Astrocyte (in vitro differentiated cells and primary cell): ENCODE data around the gene FRA10AC1. TPM values are rescaled to one million over a fixed set of nuclear protein-coding genes. Genes with fewer than 3 reads are reported as not detected.
A peak's percentile ranks its signal among the peaks of the same experiment; 100 is the strongest.

Experiments used
- DNase-seq: peaks from one replicate; pipeline ENCODE4 v3.0.0-alpha.2; 2010; ENCODE audit warnings: low read depth
- FAIRE-seq: peaks from 2 replicates; lab custom pipeline; 2011; peaks lifted over from hg19 to GRCh38; lab: Jason Lieb, UNC
- H2AFZ ChIP-seq: 2 replicates; pipeline ENCODE4 v1.6.0; 2012; ENCODE audit warnings: low read depth, low read length, inconsistent platforms
- H3K27ac ChIP-seq: 2 replicates; pipeline ENCODE4 v1.5.1; 2011; ENCODE audit warnings: low read depth, low read length, inconsistent platforms
- H3K27me3 ChIP-seq: 2 replicates; pipeline ENCODE4 v1.6.0; 2011; ENCODE audit warnings: low read length, inconsistent platforms; ENCODE audit not compliant: insufficient read depth
- H3K36me3 ChIP-seq: 2 replicates; pipeline ENCODE4 v1.5.1; 2011; ENCODE audit warnings: low read length, inconsistent platforms; ENCODE audit not compliant: insufficient read depth
- H3K4me1 ChIP-seq: 2 replicates; pipeline ENCODE4 v1.5.1; 2011; ENCODE audit warnings: low read length, inconsistent platforms; ENCODE audit not compliant: insufficient read depth
- H3K4me2 ChIP-seq: 2 replicates; pipeline ENCODE4 v1.6.0; 2012; ENCODE audit warnings: low read length, inconsistent platforms
- H3K4me3 ChIP-seq: 2 replicates; pipeline ENCODE4 v1.5.1; 2011; ENCODE audit warnings: low read depth, mild to moderate bottlenecking, low read length, inconsistent platforms; ENCODE audit not compliant: insufficient read depth
- H3K79me2 ChIP-seq: 2 replicates; pipeline ENCODE4 v1.6.0; 2012; ENCODE audit warnings: mild to moderate bottlenecking, low read length, inconsistent platforms; ENCODE audit not compliant: insufficient read depth
- H3K9ac ChIP-seq: 2 replicates; pipeline ENCODE4 v1.6.0; 2012; ENCODE audit warnings: mild to moderate bottlenecking, low read length, inconsistent platforms
- H3K9me3 ChIP-seq: 2 replicates; pipeline ENCODE4 v1.5.1; 2012; ENCODE audit warnings: low read depth, mild to moderate bottlenecking, low read length, inconsistent platforms; ENCODE audit not compliant: insufficient read depth
- H4K20me1 ChIP-seq: 2 replicates; pipeline ENCODE4 v1.6.0; 2012; ENCODE audit warnings: low read length, inconsistent platforms; ENCODE audit not compliant: insufficient read depth
- H3K27ac Mint-ChIP-seq: one replicate; pipeline ENCODE4 v1.8.0; 2021; ENCODE audit warnings: mild to moderate bottlenecking, mixed read lengths; ENCODE audit not compliant: unreplicated experiment
- H3K27me3 Mint-ChIP-seq: one replicate; pipeline ENCODE4 v1.8.0; 2021; ENCODE audit warnings: low read depth, mixed read lengths; ENCODE audit not compliant: unreplicated experiment
- H3K36me3 Mint-ChIP-seq: one replicate; pipeline ENCODE4 v1.8.0; 2021; ENCODE audit warnings: low read depth, mixed read lengths; ENCODE audit not compliant: unreplicated experiment
- H3K4me1 Mint-ChIP-seq: one replicate; pipeline ENCODE4 v1.8.0; 2021; ENCODE audit warnings: low read depth, mixed read lengths; ENCODE audit not compliant: unreplicated experiment
- H3K4me3 Mint-ChIP-seq: one replicate; pipeline ENCODE4 v1.8.0; 2021; ENCODE audit warnings: mild to moderate bottlenecking, moderate library complexity, mixed read lengths; ENCODE audit not compliant: unreplicated experiment
- H3K9me3 Mint-ChIP-seq: one replicate; pipeline ENCODE4 v1.8.0; 2021; ENCODE audit warnings: mild to moderate bottlenecking, mixed read lengths; ENCODE audit not compliant: unreplicated experiment
- CTCF ChIP-seq: IDR thresholded peaks from 2 replicates; pipeline ENCODE4 v1.5.1; 2011; ENCODE audit warnings: low read depth, mild to moderate bottlenecking, inconsistent platforms, low read length, moderate library complexity; ENCODE audit not compliant: insufficient read depth
- EZH2 ChIP-seq: IDR thresholded peaks from 2 replicates; pipeline ENCODE4 v1.6.1; 2012; ENCODE audit warnings: mild to moderate bottlenecking, low read length, inconsistent platforms; ENCODE audit not compliant: insufficient read depth
- total RNA-seq: library from RNA; stranded (reverse); gene quantifications from 2 replicates; pipeline ENCODE4 v1.2.1, GENCODE V29; 2021

The FRA10AC1 gene
- total RNA-seq, 1 donor from 2014 or later, result 13.2 TPM

GRCh38 chr10:93652857-93653256 lies 49.5 kb downstream of the FRA10AC1 start:
- FAIRE-seq, result no peak
- DNase-seq, result peak; percentile 49

GRCh38 chr10:93639791-93640190 lies 62.6 kb downstream of the FRA10AC1 start:
- Histone ChIP-seq H3K79me2 (no peaks in the 10 kb centered on the region), H3K9ac (no peak overlapping the region), H3K4me3 (no peak overlapping the region), H3K27ac (no peak overlapping the region), H3K4me1 (no peaks in the 10 kb centered on the region), H3K27me3 (peaks cover 3% of the 10 kb centered on the region), H4K20me1 (no peaks in the 10 kb centered on the region), H3K36me3 (no peaks in the 10 kb centered on the region), H2AFZ (no peak overlapping the region), H3K9me3 (no peaks in the 10 kb centered on the region), H3K4me2 (no peak overlapping the region)
- DNase-seq (no peak), FAIRE-seq (no peak)
- Mint-ChIP-seq H3K4me3 (no peak overlapping the region), H3K9me3 (peaks cover 3% of the 10 kb centered on the region), H3K27me3 (peaks cover 6% of the 10 kb centered on the region), H3K36me3 (no peaks in the 10 kb centered on the region), H3K4me1 (no peaks in the 10 kb centered on the region), H3K27ac (no peak overlapping the region)
- no peak for TF ChIP-seq CTCF
- TF ChIP-seq EZH2, result no peak

More at GRCh38 chr10:93652857-93653256, 49.5 kb downstream of the FRA10AC1 start:
- Histone ChIP-seq H3K27me3 (no peaks in the 10 kb centered on the region), H3K9ac (no peak overlapping the region), H3K4me1 (no peaks in the 10 kb centered on the region), H2AFZ (no peak overlapping the region), H3K9me3 (no peaks in the 10 kb centered on the region), H3K36me3 (no peaks in the 10 kb centered on the region), H3K4me3 (no peak overlapping the region), H4K20me1 (no peaks in the 10 kb centered on the region), H3K79me2 (no peaks in the 10 kb centered on the region), H3K27ac (peak overlapping the region; percentile 7), H3K4me2 (no peak overlapping the region)
- no peaks in the 10 kb centered on the region for H3K27me3 Mint-ChIP-seq
- no peak for TF ChIP-seq EZH2
- TF ChIP-seq CTCF, result no peak
- no peak overlapping the region for H3K4me3 Mint-ChIP-seq
- H3K9me3 Mint-ChIP-seq, result peaks cover 2% of the 10 kb centered on the region
- H3K4me1 Mint-ChIP-seq, result no peaks in the 10 kb centered on the region
- H3K27ac Mint-ChIP-seq, result no peak overlapping the region
- H3K36me3 Mint-ChIP-seq, result no peaks in the 10 kb centered on the region

DNA sequence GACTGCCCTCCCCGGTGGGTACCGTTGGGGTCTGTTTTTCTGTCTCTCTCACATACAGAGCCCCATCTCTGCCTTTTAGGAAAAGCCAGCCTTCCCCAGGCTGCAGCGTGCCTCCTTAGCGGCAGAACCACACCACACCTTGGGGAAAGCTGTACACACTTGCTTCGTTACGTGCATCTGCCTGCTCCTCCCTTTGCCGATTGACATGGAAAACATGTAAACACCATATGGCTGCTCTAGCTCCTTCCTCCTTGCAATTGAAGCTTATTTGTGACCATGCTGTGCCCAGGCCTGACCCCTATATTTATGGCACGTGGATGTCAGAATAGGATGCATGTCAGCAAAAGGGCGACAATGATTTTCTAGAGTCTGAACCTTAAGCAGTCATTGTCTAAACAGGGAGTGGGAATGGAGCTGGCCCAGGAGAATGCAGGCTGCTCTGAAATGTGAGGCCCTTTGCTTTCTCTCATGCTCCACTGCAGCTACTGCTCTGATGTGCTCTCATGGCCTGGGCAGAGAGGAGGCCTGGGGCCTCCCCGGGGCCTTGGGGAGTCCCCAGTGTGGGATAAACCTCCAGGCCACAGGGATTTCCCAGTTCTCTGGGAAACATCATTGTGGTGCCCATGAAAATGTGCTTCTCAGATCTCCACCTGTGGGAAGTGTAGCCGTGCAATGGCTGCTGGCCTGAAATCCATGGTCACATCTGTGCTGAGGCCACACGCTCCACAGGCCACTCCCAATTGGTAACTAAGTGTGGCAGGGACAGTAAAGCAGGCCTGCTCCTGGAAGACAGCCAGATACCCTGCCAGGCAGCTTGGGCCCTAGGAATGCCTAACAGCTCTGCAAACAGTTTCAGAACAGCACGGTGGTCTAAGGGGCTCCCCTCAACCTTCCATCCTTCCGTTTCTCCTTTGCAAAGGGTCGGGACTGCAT lies 71.5 kb downstream of the FRA10AC1 start:
- Histone ChIP-seq H3K79me2 (no peaks in the 10 kb centered on the region), H3K4me3 (no peak overlapping the region), H3K36me3 (no peaks in the 10 kb centered on the region), H4K20me1 (no peaks in the 10 kb centered on the region), H3K4me2 (no peak overlapping the region), H3K9me3 (no peaks in the 10 kb centered on the region), H2AFZ (no peak overlapping the region), H3K27me3 (peaks cover under 1% of the 10 kb centered on the region), H3K9ac (no peak overlapping the region), H3K4me1 (no peaks in the 10 kb centered on the region), H3K27ac (no peak overlapping the region)
- DNase-seq (no peak), FAIRE-seq (no peak)
- H3K4me3 Mint-ChIP-seq, result no peak overlapping the region
- no peaks in the 10 kb centered on the region for H3K4me1 Mint-ChIP-seq
- H3K36me3 Mint-ChIP-seq, result no peaks in the 10 kb centered on the region
- no peaks in the 10 kb centered on the region for H3K9me3 Mint-ChIP-seq
- TF ChIP-seq CTCF (no peak), EZH2 (no peak)
- no peak overlapping the region for H3K27ac Mint-ChIP-seq
- H3K27me3 Mint-ChIP-seq, result peaks cover 23% of the 10 kb centered on the region
